K562 (cell line): ENCODE measurements around the gene CAMK1D. TPM values are rescaled to one million over a fixed set of nuclear protein-coding genes. Genes with fewer than 3 reads are reported as not detected.

Experiments used
- ATAC-seq: fragments of 200-7000 bp; cut with Tn5 transposase; 3 replicates; pipeline ENCODE4 v1.9.1; 2020; ENCODE audit warnings: moderate library complexity
- BruUV-seq: library from RNA; stranded (reverse); fragments of 400-500 nt; replicated peaks from 2 replicates; lab custom pipeline; 2021; lab: Mats Ljungman, UMichigan
- CTCF ChIA-PET: fragments of 300-600 bp; formaldehyde crosslinking; extraction: SDS; loops from one replicate; lab custom pipeline; 2021; ENCODE audit warnings: low intra/inter-chr PET ratio; lab: Yijun Ruan, JAX
- POLR2A ChIA-PET: fragments of 300-600, 350-650 bp; sonication (Branson Sonifier 250); formaldehyde crosslinking; extraction: SDS; loops from one replicate; lab custom pipeline; 2021; ENCODE audit warnings: antibody characterized with exemption, inconsistent platforms; lab: Yijun Ruan, JAX
- DNase-seq, 4 experiments: peaks; one replicate each; pipeline versions ENCODE4 v3.0.0 to v3.0.0-alpha.2; 2011 to 2018; ENCODE audit warnings: low spot score in 3 of 4, mixed read lengths in 3 of 4; ENCODE audit errors: extremely low read depth in 1 of 4
- FAIRE-seq: peaks from 2 replicates; lab custom pipeline; 2011; peaks lifted over from hg19 to GRCh38; lab: Jason Lieb, UNC
- H2AFZ ChIP-seq: 2 replicates; pipeline ENCODE4 v1.6.0; 2011; ENCODE audit warnings: low read depth, low read length, control low read depth, inconsistent platforms
- H3K27ac ChIP-seq: fragments of 200-600 bp; 3 replicates; pipeline ENCODE4 v1.8.0; 2011; ENCODE audit warnings: low read depth, mild to moderate bottlenecking, control low read depth, inconsistent platforms, low read length, moderate library complexity, mixed read lengths; ENCODE audit errors: extremely low read depth
- H3K27me3 ChIP-seq, 2 experiments: fragments of 300-600 bp in 1 of 2; 2 replicates in 1 of 2; 3 replicates in 1 of 2; pipeline versions ENCODE4 v1.6.0 to v1.8.0; 2011; ENCODE audit warnings: inconsistent platforms in 2 of 2, low read length in 2 of 2, mild to moderate bottlenecking in 1 of 2, mixed read lengths in 1 of 2, moderate library complexity in 1 of 2; ENCODE audit not compliant: control insufficient read depth in 2 of 2, insufficient read depth in 2 of 2
- H3K36me3 ChIP-seq: fragments of 300-600 bp; 3 replicates; pipeline ENCODE4 v1.8.0; 2011; ENCODE audit warnings: mild to moderate bottlenecking, low read length, inconsistent platforms; ENCODE audit not compliant: control insufficient read depth, insufficient read depth
- H3K4me1 ChIP-seq, 2 experiments: fragments of 200-600 bp in 1 of 2; replicated peaks in 1 of 2; 2 replicates in 1 of 2; 3 replicates in 1 of 2; pipeline versions ENCODE4 v1.5.1 to v1.8.0; 2011; ENCODE audit warnings: inconsistent platforms in 2 of 2, low read length in 2 of 2, mild to moderate bottlenecking in 1 of 2, mixed read lengths in 1 of 2, moderate library complexity in 1 of 2; ENCODE audit not compliant: control insufficient read depth in 2 of 2, insufficient read depth in 2 of 2
- H3K4me2 ChIP-seq: 2 replicates; pipeline ENCODE4 v1.6.1; 2011; ENCODE audit warnings: low read length, control low read depth, inconsistent platforms, mixed read lengths; ENCODE audit not compliant: insufficient read depth
- H3K4me3 ChIP-seq: fragments of 200-600 bp; sonication (generic), shearing (Covaris generic); 2 replicates; pipeline ENCODE4 v1.5.1; 2016; ENCODE audit warnings: control low read depth, inconsistent platforms
- H3K79me2 ChIP-seq: fragments of 200-600 bp; 3 replicates; pipeline ENCODE4 v1.8.0; 2011; ENCODE audit warnings: low read length, inconsistent platforms; ENCODE audit not compliant: control insufficient read depth, insufficient read depth
- H3K9ac ChIP-seq, 2 experiments: 2 replicates each; pipeline versions ENCODE4 v1.6.0 to v1.6.1; 2011; ENCODE audit warnings: low read depth in 2 of 2, low read length in 2 of 2, control low read depth in 1 of 2, inconsistent platforms in 1 of 2, mild to moderate bottlenecking in 1 of 2, mixed read lengths in 1 of 2; ENCODE audit not compliant: insufficient read depth in 1 of 2
- H3K9me1 ChIP-seq: one replicate; pipeline ENCODE4 v1.6.0; 2011; ENCODE audit warnings: inconsistent platforms, mild to moderate bottlenecking, low read length, moderate library complexity; ENCODE audit not compliant: control insufficient read depth, insufficient read depth
- H3K9me3 ChIP-seq: replicated peaks from 2 replicates; pipeline ENCODE4 v1.5.1; 2011; ENCODE audit warnings: low read depth, low read length, inconsistent platforms; ENCODE audit not compliant: control insufficient read depth, insufficient read depth
- H4K20me1 ChIP-seq: replicated peaks from 2 replicates; pipeline ENCODE4 v1.6.1; 2011; ENCODE audit warnings: low read length, inconsistent platforms, mixed read lengths; ENCODE audit not compliant: control insufficient read depth, insufficient read depth
- BHLHE40 ChIP-seq: IDR thresholded peaks from 2 replicates; pipeline ENCODE4 v1.6.1; 2011; ENCODE audit warnings: low read length, improper control_type of control experiment
- CREB3L1 ChIP-seq: fragments of 450-650 bp; IDR thresholded peaks from 2 replicates; pipeline ENCODE4 v1.6.1; 2014; ENCODE audit warnings: low read depth, mild to moderate bottlenecking, moderate library complexity, borderline replicate concordance
- ERF ChIP-seq: fragments of 450-650 bp; formaldehyde crosslinking; IDR thresholded peaks from 2 replicates; pipeline ENCODE4 v1.4.0; 2020; ENCODE audit warnings: mild to moderate bottlenecking, mixed read lengths
- FOXA3 ChIP-seq, 2 experiments: fragments of 450-650 bp in 1 of 2; sonication (generic) in 1 of 2; formaldehyde crosslinking; IDR thresholded peaks in 1 of 2; conservative IDR thresholded peaks in 1 of 2; 2 replicates each; pipeline versions ENCODE4 v1.4.0 to v1.8.0; 2020 to 2022; ENCODE audit warnings: mild to moderate bottlenecking in 2 of 2, missing genetic modification reagents in 1 of 2
- JUNB ChIP-seq: fragments of 450-650 bp; formaldehyde crosslinking; conservative IDR thresholded peaks from 2 replicates; pipeline ENCODE4 v1.4.0; 2020; ENCODE audit warnings: mild to moderate bottlenecking
- MTA2 ChIP-seq: fragments of 450-650 bp; IDR thresholded peaks from 2 replicates; pipeline ENCODE4 v1.6.1; 2016; ENCODE audit warnings: low read depth
- NR2C2 ChIP-seq, 2 experiments: fragments of 200-800 bp in 1 of 2; sonication (Bioruptor generic) in 1 of 2; sonication (generic) in 1 of 2; formaldehyde crosslinking in 1 of 2; IDR thresholded peaks; 2 replicates each; pipeline versions ENCODE4 v1.6.1 to v1.8.0; 2016 to 2022; ENCODE audit warnings: mild to moderate bottlenecking in 1 of 2, missing compliant biosample characterization in 1 of 2, missing genetic modification characterization in 1 of 2, missing genetic modification reagents in 1 of 2
- PHF21A ChIP-seq: fragments of 450-650 bp; IDR thresholded peaks from 2 replicates; pipeline ENCODE4 v1.6.1; 2017; ENCODE audit warnings: low read depth, borderline replicate concordance
- RNF219 ChIP-seq: fragments of 250-450 bp; sonication (Bioruptor Pico); IDR thresholded peaks from 2 replicates; pipeline ENCODE4 v1.5.0; 2022; ENCODE audit warnings: mild to moderate bottlenecking
- TAF1 ChIP-seq: IDR thresholded peaks from 2 replicates; pipeline ENCODE4 v1.6.1; 2011; ENCODE audit warnings: mild to moderate bottlenecking, low read length, moderate library complexity; ENCODE audit not compliant: insufficient read depth, control insufficient read depth, severe bottlenecking; ENCODE audit errors: extremely low read depth
- ZNF280B ChIP-seq: fragments of 250-450 bp; sonication (Bioruptor Pico); IDR thresholded peaks from 2 replicates; pipeline ENCODE4 v1.5.1; 2021; ENCODE audit warnings: mild to moderate bottlenecking
- ZNF696 ChIP-seq: fragments of 250-450 bp; sonication (Bioruptor Pico); conservative IDR thresholded peaks from 2 replicates; pipeline ENCODE4 v1.4.0; 2020; ENCODE audit warnings: mild to moderate bottlenecking, moderate library complexity
- WGBS: fragments of 100-300 bp; shearing (Covaris generic); methylation state at CpG from one replicate; pipeline ENCODE4 v1.1.6; 2016; ENCODE audit warnings: low coverage, mixed read lengths; ENCODE audit not compliant: insufficient coverage; ENCODE audit errors: missing lambda C conversion rate; 5-methylcytosine and 5-hydroxymethylcytosine counted together
- in situ Hi-C: fragments of 300-500 bp; cut with MboI; formaldehyde crosslinking; loops from 4 replicates; pipeline ENCODE4 v1.15.0; 2018; ENCODE audit warnings: inconsistent platforms, mixed read lengths
- intact Hi-C: fragments of 100-400 bp; cut with micrococcal nuclease; formaldehyde crosslinking; loops from 2 replicates; pipeline ENCODE4 v1.14.2; 2022
- polyA plus RNA-seq, 8 experiments: library from polyadenylated mRNA; depleted of rRNA in 4 of 8; stranded (reverse) in 5 of 8; unstranded in 3 of 8; fragments of >200 nt; fragmentation: Nextera tagmentation in 2 of 8; fragmentation: Illumina TruSeq in 1 of 8; extraction: Ambion mirVana in 2 of 8; extraction: Trizol in 1 of 8; gene quantifications; 2 replicates each; pipeline versions ENCODE4 v1.2.1 to v1.2.3, GENCODE V29; 2011 to 2014; ENCODE audit warnings: inconsistent platforms in 1 of 8, missing spikeins in 1 of 8
- total RNA-seq, 7 experiments: library from RNA; depleted of rRNA in 6 of 7; stranded (reverse); fragments of >200 nt in 6 of 7; fragmentation: Illumina TruSeq in 2 of 7; extraction: Trizol in 2 of 7; gene quantifications; 2 replicates each; pipeline versions ENCODE4 v1.2.1 to v1.2.3, GENCODE V29; 2011 to 2021; ENCODE audit warnings: low replicate concordance in 1 of 7

Gene CAMK1D
- total and polyA plus RNA-seq, 9 of the 15 experiments (the other 6 are each of a cell fraction or from before 2014, with no cell fraction given) = 0.12 to 0.24 (median 0.20) TPM; not detected in 5

- Histone ChIP-seq H3K4me1 (no peaks in the 10 kb centered on the region), H2AFZ (no peak overlapping the region), H3K79me2 (no peaks in the 10 kb centered on the region), H3K9me3 (peaks cover 2% of the 10 kb centered on the region; the same call in 1 of the 2 replicates), H3K9me1 (no peaks in the 10 kb centered on the region), H4K20me1 (no peaks in the 10 kb centered on the region), H3K4me3 (no peak overlapping the region), H3K36me3 (no peaks in the 10 kb centered on the region), H3K27ac (no peak overlapping the region), H3K27me3 (peaks cover 20 to 44% of the 10 kb centered on the region in 2 experiments), H3K9ac (no peak overlapping the region), H3K4me2 (no peak overlapping the region)
- ATAC-seq = no peak
- BruUV-seq = no TSS peak
- FAIRE-seq = no peak
- in situ Hi-C loops (no loop called here), intact Hi-C loops (no loop called here)
- CTCF ChIA-PET = no interaction called here
- no peak for DNase-seq
- no peak for TF ChIP-seq ZNF696 (CRISPR knock-in tag)
- TF ChIP-seq BHLHE40 = no peak
- TF ChIP-seq CREB3L1 = no peak
- TF ChIP-seq ERF (CRISPR knock-in tag) = no peak
- no peak for TF ChIP-seq PHF21A
- no peak for TF ChIP-seq JUNB (CRISPR knock-in tag)
- TF ChIP-seq ZNF280B (CRISPR knock-in tag) = no peak
- no peak for TF ChIP-seq NR2C2 (CRISPR knock-in tag; IDR thresholded peaks at IDR 0.05)
- no peak for TF ChIP-seq NR2C2 (tag; IDR thresholded peaks at IDR 0.05)
- TF ChIP-seq RNF219 (CRISPR knock-in tag) = no peak
- no peak for TF ChIP-seq MTA2
- TF ChIP-seq FOXA3 (CRISPR knock-in tag; conservative IDR thresholded peaks at IDR 0.05 in 1 of 2, IDR thresholded peaks at IDR 0.05 in 1 of 2) = no peak
- no peak for TF ChIP-seq TAF1
- TF ChIP-seq, all 486 proteins: peak for 0
- POLR2A ChIA-PET = interaction anchor here (0.7 to 1.3 kb wide), 2 partner anchors 22 to 87 kb away, joined by 3 read pairs; no protein-coding TSS in a partner anchor
- 6% methylated on average over 17 of the region's 17 CpGs for WGBS
Observed at GRCh38 chr10:12388671-12389070, 39.3 kb downstream of the CAMK1D start.
